GM21390 (cell line): ENCODE results near the gene GADD45G.

Experiments used
- ATAC-seq: cut with Tn5 transposase; IDR thresholded peaks from one replicate; pipeline ENCODE4 v1.9.1; 2021; ENCODE audit not compliant: unreplicated experiment

GADD45G gene, protein sequence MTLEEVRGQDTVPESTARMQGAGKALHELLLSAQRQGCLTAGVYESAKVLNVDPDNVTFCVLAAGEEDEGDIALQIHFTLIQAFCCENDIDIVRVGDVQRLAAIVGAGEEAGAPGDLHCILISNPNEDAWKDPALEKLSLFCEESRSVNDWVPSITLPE

GRCh38 chr9:89604729-89605464, at the start of gene GADD45G:
Gene GADD45G (plus strand): TSS chr9:89605012. CDS start chr9:89605122, 110 bp downstream.
- no peak for ATAC-seq

DNA sequence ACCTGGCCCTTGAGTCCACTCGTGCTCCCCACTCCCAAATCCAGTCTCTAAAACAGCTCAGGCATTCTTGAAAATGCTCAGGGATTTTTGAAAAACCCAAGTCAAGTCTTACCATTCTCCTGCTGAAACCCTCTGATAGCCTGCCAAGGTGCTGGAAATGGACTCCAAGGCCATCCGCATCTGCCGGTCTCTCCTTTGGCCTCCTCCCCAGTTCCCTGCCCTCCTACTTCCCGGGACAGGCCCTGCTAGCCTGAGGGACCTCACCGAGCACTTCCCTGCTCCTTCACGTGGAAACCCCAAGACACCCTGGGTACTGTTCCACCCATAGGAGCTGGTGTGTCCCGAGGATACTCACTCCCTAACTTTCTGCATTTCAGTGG, 49.8 kb upstream of the GADD45G start:
- no peak for ATAC-seq

DNA sequence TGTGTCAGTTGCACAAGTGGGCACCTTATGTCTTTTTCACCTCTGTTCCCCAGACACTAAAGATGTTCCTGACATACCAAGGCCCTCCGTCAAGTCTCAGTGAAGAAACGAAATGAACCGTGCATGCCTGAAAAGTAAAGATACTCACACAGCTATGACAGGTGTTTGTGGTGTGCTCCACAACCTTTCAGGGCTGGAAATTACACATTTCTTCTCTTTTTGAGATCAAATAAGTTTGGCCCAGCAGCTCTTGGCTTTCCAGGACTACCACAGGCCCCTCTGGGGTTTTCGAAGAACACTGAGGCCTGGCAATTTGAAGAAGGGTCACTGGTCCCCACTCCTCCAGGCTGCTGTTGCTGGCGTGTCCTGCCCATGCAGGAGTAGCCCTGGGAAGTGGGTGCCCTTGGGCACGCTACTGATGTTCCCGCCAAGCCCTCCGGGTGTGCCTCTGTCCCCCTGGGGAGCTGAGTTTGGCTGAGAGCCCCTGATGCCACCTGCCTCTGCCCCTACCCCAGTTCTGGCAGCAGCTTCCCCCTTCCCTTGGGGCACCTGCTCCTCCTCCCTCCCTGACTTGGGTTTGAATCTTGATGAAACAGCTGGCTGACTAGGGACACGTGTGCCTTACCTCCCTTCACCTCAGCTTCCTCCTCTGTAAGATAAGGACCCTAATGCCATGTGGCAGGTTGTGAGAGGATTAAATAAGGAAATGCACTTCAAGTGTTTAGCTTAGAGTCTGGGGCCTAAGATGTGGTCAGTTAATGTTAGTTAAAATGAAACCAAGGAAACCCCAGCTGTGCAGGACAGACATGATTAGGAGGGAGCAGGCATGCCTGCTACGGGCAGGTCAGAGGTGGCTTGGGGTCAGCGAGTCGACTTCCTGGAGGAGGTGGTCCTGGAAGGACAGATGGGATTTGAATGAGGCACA, 49.1 kb upstream of the GADD45G start:
- peak; percentile 72 for ATAC-seq

GRCh38 chr9:89558196-89558899, 46.5 kb upstream of the GADD45G start:
- ATAC-seq, result no peak

- ATAC-seq, result no peak
Observed at GRCh38 chr9:89558948-89559347, 45.9 kb upstream of the GADD45G start.

DNA sequence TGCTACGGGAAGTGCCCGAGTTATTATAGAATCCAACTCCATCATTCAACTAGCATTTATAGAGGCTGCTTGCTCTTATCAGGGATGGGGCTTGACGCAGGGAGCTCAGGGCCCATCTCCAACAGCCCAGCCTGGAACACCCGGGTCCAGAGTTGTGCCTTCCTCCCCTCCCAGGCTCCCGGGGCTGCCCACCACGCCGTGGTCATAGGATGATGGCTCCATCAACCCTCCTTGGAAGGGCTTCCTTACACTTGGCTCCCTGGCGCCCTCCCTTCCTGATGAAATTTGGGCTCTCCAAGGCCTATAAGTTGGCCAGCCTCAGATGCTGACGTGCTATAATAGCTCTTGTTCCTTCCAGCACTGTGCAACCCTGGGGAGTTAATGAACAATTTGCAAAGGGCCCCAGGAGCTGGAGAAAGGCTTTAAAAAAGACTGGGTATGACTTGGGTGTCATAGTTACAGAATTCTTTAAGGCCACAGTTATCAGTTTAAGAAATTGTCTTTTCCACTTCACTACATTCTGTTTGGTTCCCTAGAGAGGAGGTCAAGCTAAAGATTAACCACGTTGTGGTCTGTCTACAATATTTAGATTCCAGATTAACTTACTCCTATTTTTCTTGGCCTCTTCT, 42.5 kb upstream of the GADD45G start:
- no peak for ATAC-seq

GRCh38 chr9:89563571-89564345, 41.1 kb upstream of the GADD45G start:
- no peak for ATAC-seq

DNA sequence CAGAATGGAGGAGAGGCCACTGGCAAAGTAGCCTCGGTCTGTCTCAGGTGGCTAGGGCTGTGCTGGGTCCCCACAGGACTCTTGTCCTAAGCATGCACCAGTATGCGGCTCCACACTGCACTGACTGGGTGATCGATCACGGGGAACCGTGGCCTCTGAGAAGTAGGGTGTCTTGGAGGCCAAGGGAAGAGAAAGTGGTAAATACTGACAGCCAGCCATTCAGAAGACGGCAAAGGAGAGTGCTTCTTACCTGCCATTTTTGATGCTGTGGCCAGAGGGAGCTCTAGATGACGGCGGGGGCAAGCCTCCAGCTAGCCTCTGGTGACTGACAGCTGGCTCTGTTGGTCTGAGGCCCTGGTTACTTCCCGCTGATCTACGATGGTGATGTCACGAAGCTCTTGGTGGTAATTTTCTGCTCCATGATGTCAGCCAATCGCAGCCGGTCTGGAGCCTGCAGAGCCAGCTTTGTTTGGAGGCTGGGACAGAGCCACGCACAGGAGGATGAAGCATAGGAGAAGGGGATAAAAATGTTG, 40.4 kb upstream of the GADD45G start:
- ATAC-seq, result peak; percentile 54

GRCh38 chr9:89567649-89568048, 37.2 kb upstream of the GADD45G start:
- no peak for ATAC-seq

DNA sequence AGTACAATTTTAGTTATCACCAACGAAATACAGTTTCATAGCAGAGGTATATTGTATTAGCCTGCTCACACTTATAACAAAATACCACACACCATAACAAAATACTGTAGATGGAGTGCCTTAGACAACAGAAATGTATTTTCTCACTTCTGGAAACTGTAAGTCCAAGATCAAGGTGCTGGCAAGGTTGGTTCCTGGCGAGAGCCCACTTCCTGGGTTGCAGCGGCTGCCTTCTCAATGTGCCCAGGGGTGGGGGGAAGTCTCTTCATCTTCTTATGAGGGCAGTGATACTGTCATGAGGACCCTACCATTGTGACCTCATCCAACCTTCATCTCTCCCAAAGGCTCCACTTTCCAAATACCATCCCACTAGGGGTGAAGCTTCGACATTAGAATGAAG, 30.5 kb upstream of the GADD45G start:
- ATAC-seq, result no peak

DNA sequence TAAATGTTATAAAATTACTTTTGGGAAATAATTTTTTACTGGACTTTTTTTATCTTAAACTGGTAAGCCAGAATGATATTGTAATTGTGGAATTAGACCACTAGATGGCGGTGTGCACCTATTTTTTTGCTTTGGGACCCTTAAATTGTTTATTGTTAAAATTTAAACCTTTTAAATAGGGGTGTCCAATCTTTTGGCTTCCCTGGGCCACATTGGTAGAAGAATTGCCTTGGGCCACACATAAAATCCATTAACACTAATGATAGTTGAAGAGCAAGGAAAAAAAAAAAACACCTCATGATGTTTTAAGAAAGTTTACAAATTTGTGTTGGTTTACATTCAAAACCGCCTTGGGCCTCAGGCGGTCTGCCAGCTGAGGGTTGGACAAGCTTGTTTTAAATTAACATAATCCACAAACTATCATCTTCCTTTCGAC, 28.4 kb upstream of the GADD45G start:
- no peak for ATAC-seq

- ATAC-seq, result no peak
Observed at GRCh38 chr9:89577363-89577762, 27.4 kb upstream of the GADD45G start.

DNA sequence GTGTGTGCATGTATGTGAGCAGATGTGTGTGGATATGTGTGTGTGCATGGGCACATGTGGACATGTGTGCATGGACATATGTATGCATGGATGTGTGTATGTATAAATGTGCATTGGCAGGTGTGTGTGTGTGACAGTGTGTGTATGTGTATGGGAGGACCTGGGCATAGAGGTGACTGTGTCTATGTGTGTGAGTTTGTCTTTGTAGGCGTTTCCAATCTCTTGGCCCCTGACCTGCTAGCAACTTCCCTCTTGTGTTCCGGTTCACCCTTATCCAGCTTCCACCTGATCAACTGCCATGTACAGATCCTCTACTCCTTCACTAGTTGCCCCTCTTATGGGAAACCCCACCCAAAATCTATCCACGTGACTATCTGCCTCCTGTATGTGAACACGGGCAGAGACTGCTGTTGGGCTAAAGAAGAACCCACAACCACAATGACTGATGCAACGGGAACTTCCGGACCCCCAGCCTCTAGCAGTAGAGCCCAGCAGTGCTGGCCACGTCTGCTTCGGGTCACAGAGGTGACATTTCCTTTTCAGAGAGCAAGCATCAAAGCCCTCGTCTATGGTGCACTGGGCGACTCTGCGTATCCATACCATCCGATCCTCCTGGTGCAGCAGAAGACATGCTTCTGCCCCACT, 24.9 kb upstream of the GADD45G start:
- no peak for ATAC-seq

GRCh38 chr9:89586311-89586710, 18.5 kb upstream of the GADD45G start:
- no peak for ATAC-seq

DNA sequence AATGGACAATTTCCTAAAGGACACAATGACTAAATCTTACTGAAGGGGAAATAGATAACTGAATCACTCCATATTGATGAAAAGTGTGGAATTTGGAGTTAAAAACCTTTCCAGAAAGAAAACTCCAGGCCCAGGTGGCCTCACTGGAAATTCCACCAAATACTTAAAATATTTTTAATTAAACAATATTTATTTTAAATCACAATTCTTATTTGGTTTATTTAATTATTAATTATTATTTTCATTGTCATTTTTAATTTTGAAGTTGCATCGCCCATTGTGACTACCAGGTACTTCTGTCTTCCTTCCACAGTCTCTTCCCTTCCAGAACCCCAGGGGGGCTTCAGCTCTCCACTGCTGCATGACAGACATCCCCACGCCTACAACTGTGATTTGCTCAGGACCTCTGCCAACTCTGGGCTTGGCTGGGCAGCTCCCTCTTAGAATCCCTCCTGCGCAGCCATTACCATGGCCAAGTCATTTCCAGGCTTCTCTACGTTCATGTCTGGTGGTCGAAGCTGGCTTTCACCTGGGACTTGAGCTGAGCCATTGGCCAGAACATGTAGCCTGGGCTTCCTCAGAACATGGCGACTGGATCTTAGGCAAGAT, 16.4 kb upstream of the GADD45G start:
- ATAC-seq, result no peak

DNA sequence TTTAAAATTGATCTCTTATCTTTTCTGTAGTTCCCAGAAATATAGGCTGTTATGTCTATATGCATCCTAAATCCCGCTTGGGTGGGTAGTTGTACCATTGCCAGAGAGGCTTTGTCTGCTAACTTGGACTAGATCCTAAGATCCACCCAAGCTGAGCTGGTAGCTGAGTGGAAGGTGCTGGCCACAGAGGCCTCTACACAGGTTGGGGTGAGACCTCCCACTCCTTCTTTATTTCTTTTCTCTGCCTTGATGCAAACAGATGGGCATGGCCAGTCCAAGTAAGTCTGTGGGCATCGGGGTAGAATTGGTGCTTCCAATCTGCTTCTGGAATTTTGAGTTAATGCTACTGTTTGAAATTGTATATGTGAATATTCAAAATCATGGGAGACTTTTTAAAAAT, 14.4 kb upstream of the GADD45G start:
- ATAC-seq, result no peak

DNA sequence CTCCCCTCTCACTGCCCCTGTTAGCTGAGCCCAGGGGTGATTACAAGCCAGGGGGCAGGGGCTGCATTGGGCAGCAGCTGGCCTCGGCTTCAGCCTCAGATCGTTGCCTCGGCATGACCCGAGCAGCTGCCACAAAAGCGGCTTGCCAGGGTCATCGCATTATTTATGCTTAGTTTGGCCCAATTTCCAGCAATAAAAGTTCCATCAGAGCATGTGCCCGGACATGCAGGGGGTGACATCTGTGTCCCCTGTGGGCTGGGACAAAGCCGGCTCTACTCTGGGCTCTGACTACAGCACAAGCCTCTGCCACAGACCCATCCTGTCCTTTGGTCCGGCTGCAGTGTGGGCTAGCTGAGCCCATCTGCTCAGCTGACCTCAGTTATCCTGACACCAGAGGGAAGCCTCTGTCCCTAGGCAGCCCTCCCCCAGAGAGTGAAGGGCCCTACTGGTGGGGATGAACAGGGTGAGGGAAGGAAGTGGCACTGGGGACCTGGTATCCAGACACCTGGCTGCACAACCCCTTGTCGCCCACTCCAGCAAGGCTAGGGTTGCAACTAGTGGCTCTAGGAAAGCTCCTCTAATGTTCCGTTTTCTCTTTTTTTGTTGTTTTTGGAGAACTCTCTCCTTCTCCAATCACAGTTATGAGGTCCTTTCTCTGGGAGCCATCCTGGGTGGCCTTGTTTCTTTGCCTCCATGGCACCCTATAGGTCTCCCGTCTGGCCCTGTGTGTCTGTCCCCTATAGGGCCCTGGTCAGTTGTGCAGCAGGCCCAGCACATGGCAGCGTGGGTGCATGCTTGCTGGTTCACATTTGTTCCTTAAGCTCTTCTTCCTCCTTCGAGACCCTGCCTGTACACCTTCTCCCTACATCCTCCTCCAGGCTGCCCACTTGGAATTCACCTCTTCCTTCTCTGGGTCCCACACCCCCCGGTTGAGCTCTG, 13.3 kb upstream of the GADD45G start:
- no peak for ATAC-seq
